ENCODE measurements around the gene SLC35F2.
"Not testable (repeated sequence)": the region's sequence is repeated elsewhere in the genome, so short reads cannot be mapped to it uniquely, and the experiment has no call there.

Gene SLC35F2

DNA sequence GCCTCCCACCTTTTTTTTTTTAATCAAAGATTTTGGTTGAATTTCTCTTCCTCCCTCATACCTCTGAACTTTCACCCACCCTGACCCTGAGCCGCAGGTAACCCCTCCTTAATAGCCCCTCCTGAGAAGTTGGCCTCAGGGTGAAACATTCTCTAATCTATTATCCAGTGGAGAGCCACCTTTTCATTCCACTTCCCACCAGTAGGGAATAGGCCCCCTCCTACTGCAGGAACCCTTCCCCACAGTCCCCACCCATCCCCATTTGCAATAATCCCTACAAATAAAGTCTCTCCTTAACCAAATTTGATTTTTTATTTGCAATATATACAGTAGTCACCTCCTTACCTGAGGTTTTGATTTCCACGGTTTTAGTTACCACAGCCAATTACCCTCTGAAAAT, 2.1 kb upstream of the SLC35F2 start:
- no peak for FAIRE-seq
- no peak for DNase-seq (ENCODE audit: insufficient read length, low spot score)
- TF ChIP-seq CTCF (IDR thresholded peaks at IDR 0.05; ENCODE audit: insufficient read depth, missing control alignments), result no peak

GRCh38 chr11:107860240-107860620, 1.6 kb upstream of the SLC35F2 start:
- FAIRE-seq; DNase-seq (ENCODE audit: insufficient read length, low spot score): not testable (repeated sequence)

GRCh38 chr11:107859459-107860239, 1.1 kb upstream of the SLC35F2 start:
- DNase-seq (ENCODE audit: insufficient read length, low spot score), result peak; percentile 24
- no peak for TF ChIP-seq CTCF (IDR thresholded peaks at IDR 0.05; ENCODE audit: insufficient read depth, missing control alignments)
- FAIRE-seq, result no peak

- TF ChIP-seq CTCF (IDR thresholded peaks at IDR 0.05; ENCODE audit: insufficient read depth, missing control alignments), result no peak
- FAIRE-seq (no peak), DNase-seq (ENCODE audit: insufficient read length, low spot score) (no peak)
Observed at GRCh38 chr11:107857550-107858216, 904 bp downstream of the SLC35F2 start.

DNA sequence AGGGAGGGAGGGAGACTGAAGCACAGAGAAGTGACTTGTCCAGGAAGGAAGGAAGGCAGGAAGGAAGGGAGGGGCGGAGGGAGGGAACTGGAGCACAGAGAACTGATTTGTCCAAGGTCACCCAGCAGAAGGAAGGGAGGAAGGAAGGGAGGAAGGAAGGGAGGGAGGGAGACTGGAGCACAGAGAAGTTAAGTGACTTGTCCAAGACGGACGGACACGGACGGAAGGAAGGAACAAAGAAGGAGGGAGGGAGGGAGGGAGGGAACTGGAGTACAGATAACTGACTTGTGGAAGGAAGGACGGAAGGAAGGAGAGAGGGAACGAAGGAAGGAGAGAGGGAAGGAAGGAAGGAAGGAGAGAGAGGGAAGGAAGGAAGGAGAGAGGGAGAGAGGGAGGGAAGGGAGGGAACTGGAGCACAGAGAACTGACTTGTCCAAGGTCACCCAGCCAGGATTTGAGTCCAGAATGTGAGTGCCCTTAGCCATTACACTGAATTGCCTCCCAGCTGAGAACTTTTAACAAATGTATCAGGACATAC, 1.5 kb downstream of the SLC35F2 start:
- FAIRE-seq (no peak), DNase-seq (ENCODE audit: insufficient read length, low spot score) (no peak)
- no peak for TF ChIP-seq CTCF (IDR thresholded peaks at IDR 0.05; ENCODE audit: insufficient read depth, missing control alignments)

- TF ChIP-seq CTCF (IDR thresholded peaks at IDR 0.05; ENCODE audit: insufficient read depth, missing control alignments), result no peak
- no peak for FAIRE-seq
- no peak for DNase-seq (ENCODE audit: insufficient read length, low spot score)
Observed at GRCh38 chr11:107856180-107856980, 2.2 kb downstream of the SLC35F2 start.

- no peak for FAIRE-seq
- no peak for DNase-seq (ENCODE audit: insufficient read length, low spot score)
- TF ChIP-seq CTCF (IDR thresholded peaks at IDR 0.05; ENCODE audit: insufficient read depth, missing control alignments), result no peak
Observed at GRCh38 chr11:107853070-107853469, 5.5 kb downstream of the SLC35F2 start.
